Measurements from ENCODE around the gene STK32B.

STK32B gene

DNA sequence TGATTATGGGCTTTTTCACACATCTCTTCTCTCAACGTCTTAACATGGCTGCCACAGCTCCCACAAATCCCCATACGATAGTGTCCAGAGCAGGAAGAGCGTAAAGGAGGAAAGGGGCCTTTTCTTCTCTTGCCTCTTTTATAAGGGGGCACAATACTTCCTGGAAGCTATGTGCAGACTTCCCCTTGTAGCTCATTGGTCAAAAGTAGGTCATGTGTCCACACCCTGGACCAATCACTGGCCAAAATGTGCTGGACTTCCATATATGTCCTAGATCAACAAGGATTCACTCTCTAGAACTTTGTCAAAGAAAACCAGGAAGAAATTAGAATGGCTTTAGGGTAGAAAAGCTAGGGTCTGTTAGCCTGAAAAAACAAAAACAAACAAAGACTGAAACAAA is 26.7 kb downstream of the STK32B start:
- DNase-seq: no peak

DNA sequence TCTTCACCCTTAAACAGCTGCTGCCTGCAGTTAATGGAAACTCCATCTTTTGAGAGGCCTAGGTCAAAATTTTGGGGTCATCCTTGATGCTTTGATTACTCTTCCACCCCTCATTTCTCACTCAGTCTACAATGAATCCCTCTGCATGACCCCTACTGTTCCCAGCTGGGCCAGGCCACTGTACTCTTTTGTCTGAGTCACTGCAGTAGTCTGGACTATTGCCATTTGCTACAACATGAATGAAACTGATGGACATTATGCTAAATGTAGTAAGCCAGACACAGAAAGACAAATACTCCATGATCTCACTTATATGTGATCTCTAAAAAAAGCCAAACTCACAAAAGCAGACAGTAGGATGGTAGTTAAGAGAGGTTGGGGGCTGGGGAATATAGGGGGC is 28.3 kb downstream of the STK32B start:
- DNase-seq: no peak

DNA sequence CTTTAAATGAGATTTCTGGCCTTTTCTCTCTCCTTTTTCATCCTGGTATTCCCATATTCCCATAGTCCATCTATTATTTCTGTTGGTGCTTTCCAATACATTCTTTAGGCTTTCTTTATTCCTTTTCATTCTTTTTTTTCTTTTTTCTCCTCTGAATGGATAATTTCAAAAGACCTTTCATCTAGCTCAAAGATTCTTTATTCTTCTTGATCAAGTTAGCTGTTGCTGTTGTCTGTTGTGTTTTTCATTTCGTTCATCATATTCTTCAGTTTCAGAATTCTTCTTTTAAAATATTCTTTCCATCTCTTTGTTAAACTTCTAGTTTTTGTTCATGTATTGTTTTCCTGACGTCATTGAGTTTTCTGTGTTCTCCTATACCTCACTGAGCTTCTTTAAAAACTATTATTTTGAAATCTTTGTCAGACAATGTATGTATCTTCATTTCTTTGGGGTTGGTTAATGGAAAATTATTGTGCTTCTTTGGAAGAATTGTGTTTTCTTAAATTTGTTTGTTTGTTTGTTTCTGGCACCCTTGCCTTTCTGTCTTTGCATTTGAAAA is 30.2 kb downstream of the STK32B start:
- no peak for DNase-seq

DNA sequence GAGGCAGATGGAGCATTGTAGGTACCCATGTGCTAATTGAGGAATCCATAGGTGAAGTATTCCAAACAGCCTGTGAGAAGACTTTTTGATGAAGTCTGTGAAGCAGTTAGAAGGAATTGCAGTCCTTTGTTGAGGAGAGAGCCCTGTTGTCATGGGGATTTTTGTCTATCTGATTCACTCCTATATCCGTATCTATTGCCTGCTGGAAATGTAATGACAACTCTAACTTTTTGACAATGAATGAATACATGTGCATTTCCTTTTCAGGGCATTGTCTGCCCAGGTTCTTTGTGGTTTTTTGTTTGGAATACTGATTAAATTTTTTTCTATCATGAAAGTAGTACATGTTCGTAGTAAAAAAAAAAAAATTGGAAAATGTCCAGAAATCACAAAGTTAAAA is 31.1 kb downstream of the STK32B start:
- DNase-seq: no peak

DNA sequence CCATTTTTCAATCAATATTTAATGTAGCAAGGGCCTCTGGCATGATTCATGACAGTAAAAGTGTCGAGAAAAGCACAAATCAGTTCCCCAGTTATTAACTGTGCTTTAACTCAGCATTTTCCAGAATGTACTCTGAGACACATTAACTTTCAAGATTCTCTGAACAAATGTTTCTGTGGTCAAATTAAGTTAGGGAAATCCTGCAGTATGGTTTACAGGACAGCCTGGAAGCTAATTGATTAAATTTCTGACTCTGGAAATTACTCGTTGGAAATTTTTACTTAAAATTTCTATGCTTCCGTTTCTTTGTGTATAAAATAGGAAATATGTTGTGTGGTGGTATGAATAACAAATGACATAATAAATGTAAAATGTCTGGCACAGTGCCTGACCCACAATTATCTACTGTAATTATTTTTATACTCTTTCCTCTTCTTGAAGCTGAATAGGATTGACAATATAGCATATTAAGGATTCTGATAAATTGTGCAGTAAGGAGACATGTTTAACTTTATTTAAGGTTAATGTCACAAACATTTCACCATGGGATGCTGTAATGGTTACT is 33.7 kb downstream of the STK32B start:
- no peak for DNase-seq

DNA sequence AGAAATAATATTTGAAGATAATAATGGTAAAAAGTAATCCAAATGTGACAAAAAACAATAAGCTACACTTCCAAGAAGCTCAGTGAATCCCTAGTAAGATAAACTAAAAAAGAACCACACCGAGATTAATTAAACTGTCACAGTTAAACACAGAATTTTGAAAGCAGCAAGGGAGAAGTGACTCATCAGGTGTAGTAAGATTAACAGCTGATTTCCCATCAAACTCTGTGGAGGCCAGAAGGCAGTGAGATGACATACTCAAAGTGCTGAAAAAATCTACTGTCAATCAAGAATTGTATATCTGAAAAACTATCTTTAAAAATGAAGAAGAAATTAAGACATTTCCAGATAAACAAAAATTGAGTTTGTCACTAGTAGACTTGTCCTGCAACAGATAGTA is 35.3 kb downstream of the STK32B start:
- DNase-seq: no peak

DNA sequence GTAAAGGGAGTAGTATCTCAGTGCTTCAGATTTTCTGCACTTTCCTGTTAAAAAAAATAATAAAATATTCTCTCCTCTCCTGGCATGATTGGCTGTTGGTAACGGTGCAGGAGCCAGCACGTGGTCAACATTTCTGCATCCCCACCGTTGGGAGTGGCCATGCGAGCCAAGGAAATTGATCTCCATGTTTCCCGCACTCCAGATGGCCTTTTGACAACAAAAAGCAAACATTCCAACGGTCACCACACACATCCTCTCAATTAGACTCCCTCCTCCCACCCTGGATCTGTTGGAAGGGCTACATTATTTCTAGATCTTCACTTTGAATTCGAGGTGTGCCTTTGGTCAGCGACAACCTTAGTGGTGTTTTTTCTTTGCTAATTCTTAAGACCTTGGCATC is 45.0 kb downstream of the STK32B start:
- no peak for DNase-seq

DNA sequence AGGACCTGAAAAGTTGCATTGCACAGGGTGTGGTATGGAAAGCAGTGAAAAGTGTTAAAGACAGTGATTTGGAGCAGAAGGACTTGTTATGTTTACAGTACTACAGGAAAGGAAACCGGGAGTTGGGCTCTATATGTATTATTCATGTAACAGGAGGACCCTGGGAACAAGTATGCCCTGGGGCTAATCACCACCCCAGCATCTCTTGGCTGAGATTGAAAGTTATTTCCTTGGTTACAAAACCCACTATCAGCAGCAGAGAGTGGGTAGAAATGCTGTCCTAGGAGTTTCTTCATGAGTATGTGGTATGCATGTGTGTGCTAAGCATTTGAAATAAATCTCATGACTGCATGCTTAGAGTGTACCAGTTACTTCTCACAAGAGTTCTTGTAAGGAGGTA is 46.9 kb downstream of the STK32B start:
- DNase-seq: no peak

DNA sequence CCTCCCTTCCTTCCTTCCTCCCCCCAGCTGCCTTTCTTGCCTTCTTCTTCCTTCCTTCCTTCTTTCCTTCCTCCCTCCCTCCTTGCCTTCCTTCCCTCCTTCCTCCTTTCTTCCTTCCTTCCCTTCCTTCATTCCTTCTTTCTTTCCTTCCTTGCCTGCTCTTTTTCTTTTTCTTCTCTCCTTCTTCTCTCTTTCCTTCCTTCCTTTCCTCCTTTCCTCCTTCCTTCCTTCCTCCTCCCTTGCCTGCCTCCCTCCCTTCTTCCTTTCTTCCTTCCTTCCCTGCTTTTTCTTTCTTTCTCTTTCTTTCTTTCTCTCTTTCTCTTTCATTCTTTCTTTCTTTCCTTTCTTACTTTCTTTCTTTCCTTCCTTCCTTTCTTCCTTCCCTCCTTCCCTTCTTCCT is 49.1 kb downstream of the STK32B start:
- no peak for DNase-seq

DNA sequence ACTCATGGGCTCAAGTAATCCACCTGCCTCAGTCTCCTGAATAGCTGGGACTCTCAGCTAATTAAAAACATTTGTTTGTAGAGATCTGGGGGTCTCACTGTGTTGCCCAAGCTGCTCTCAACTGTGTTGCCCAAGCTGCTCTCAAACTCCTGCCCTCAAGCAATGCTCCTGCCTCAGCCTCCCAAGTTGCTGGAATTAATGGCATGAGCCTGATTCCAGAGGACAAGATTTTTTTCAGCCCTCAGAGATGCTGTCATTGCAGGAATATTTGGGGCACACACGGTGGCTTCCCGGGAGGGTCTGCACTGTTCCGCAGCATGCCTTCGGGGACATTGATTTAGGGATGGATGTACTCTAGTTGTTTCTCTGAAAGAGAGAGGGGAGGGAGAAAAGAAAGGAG is 49.7 kb downstream of the STK32B start:
- no peak for DNase-seq

DNA sequence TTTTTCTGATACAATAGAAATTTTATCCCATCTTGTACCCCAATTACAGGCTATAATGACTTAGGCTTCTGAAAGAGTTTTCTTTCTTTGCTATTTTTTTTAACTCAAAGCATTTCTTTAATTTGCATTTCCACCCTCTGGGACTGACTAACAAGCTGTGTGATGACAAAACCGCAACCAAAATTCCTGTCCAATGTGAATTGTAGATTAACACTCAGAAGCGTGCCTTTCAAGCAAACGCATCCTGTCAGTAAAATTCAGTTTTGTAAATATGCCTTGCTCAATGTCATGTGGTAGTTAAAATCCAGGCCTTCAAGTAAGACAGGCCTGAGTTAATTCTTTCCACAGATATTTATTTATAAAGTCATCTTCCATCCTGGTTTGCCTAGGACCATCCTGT is 50.3 kb downstream of the STK32B start:
- DNase-seq: no peak

DNA sequence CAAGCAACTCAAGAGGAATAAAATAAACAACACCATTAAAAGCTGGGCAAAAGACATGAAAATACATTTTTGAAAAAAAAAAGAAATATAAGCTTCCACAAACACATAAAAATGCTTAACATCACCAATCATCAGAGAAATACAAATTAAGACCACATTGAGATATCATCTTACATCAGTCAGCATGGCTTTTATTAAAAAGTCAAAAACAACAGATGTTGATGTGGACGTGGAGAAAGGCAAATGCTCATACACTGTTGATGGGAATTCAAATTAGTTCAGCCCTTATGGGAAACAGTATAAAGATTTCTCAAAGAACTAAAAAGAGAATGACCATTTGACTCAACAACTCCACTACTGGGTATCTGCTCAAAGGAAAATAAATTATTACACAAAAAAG is 59.6 kb downstream of the STK32B start:
- no peak for DNase-seq

DNA sequence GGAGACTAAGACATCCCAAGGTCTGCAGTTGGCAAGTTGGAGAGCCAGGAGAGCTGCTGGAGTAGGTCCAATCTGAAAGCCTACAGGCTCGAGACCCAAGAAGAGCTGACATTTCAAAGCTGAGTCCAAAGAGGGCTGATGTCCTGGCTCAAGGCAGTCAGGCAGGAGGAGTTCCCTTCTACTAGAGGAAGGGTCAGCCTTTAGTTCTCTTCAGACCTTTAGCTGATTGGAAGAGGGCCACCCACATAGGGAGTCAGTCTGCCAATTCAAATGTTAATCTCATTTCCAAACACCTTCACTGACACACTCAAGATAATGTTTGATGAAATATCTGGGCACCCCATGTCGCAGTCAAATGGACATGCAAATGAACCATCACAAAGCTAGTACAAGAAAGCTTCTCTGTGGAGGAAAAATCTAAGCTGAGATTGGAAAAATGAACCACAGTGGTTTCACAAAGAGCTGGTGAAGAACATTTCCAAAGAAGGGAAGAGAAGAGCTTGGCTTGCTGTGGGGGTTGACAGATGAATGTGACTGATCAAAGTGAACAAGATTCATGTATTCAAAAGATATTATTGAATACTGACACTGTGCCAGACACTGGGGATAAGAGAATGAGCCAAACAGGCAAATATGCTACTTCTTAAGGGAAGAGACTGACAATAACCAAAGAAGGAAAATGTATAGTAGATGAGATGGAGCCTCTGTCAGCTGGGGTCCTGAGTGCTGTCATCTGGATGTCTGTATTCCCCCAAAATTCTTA is 61.2 kb downstream of the STK32B start:
- no peak for DNase-seq

DNA sequence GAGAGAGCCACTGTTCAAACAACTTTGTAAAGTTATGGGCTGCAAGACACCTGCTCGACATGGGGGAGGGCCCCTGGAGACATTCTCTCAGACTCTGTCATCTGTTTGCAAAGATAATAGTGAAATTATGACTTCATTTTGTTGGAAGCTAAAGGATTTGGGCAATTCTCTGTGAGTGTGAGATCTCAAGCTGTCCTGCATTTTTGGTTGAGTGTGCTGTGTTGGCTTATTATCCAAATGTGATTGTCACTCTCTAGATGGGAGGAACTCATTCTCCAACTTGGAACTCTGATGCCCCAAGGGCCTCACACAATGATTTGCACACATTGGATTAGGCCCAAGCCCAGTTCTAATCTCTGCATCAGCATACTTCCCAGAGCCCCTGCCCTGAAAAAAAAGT is 63.7 kb downstream of the STK32B start:
- no peak for DNase-seq

DNA sequence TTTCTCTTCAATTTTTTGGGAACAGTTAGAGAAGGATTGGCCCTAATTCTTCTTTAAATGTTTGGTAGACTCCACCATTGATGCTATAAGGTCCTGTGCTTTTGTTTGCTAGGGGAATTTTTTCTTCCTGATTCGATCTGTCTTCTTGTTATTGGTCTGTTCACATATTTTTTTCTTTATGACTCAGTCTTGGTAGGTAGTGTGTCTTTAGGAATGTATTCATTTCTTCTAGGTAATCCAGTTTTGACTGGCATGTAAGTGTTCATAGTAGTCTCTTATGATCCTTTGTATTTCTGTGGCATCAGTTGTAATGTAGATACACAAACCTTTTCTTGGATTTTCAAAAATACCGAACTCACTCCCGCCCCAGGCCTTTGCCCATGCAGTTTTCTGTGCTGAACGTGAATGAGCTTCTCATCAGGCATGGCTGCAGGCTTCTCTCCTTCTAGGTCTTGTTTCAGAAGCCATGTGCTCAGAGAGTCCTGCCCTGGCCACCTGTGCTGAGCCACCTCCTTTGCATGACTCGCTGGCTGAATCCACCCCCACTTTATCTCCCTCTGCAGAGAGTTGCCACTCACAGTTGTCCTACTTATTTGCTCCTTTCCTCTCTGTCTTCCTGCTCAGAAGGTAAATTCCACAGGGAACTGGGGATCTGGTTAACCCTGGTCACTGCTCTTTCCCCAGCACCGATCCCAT is 67.0 kb downstream of the STK32B start:
- DNase-seq: no peak

DNA sequence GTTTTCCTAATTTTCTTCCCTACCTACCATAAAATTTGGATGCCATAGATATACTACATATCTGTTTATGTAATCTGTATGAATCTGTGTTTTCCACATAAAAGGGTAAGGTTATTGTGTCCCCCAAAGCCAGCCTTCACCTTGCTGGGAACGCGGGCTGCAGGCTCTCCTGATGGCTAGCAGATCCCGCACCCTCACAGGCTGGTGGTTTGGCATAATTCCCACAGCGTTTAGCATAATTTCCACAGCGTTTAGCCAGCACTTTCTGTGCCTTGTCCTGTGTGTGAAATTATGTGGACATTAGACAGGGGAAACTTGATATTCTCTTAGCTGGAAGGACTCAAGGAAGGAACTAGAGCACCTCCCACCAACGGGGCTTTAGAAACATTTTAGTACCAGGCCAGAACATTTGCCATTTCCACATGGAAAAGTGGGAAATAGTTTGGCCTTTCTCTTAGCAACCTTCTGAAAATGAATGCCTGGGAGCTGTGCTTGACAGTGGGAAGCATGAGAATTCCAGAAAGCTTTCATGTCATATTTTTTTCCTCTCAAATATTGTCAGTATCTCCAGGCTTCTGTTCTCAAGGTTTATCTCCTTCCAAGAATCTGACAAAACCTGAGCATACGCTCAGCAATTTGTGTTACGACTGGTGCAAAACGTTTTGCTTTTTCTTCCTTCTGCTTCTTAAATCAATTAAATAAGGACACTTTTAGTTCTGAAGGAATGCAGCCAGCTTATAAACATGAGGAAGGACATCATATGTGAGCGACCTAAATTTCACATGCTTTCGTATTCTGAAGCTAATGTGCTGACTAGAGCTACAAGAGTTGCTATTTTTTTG is 67.9 kb downstream of the STK32B start:
- DNase-seq: no peak

DNA sequence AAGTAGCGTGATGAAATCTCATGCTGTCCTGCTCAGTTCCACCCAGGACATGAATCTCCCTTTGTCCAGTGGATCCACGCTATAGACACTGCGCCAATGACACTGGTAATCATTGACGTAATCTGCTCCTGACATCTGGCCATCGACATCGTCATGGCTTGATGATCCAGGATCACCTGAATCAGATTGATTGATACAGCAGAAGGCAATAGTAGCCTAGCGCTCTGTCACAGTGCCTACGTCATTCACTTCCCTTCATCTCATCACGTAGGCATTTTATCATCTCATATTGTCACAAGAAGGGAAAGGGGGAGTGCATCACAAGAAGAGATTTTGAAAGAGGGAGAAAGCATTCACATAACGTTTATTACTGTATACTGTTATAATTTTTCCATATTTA is 68.8 kb downstream of the STK32B start:
- no peak for DNase-seq

DNA sequence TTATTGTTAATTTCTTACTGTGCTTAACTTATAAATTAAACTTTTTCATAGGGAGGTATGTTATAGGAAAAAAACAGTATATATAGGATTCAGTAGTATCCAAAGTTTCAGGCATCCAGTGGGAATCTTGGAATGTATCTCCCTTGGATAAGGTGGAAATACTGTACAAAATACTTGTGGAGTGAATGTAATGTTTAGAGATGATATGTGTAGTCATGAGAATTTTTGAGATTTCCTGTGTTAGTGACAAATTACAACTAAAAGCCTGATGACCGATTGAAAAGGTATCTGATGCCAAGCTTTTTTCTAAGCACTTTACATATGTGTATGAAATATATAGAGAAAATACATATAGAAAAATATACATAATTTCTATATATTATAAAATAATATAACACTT is 69.2 kb downstream of the STK32B start:
- no peak for DNase-seq

DNA sequence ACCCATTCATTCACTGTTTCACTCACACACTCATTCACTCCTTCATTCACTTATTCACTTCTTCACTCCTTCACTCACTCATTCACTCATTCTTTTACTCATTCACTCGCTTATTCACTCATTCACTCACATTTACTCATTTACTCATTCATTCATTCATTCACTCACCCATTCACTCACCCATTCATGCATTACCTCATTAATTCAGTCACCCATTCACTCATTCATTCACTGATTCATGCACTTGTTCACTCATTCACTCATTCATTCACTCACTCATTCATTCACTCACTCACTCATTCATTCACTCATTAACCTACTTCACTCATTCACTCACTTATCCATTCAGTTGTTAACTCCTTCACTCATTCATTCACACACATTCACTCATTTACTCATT is 70.8 kb downstream of the STK32B start:
- no peak for DNase-seq

DNA sequence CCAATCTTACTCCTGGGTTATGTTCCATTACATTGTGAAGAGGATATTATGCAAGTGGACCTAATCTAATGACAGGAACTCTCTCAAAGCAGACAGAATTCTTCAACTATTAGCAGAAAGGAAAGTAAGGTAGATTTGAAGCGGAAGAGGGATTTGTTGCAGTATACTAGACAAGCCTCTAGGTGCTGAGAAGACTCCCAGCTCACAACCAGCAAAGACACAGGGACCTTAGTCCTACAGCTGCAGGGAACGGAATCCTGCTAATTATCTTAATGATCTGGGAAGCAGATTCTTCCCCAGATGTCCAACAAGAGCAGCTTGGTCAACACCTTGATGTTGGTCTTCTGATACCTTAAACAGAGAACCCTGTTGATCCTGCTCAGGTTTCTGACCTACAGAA is 73.6 kb downstream of the STK32B start:
- DNase-seq: no peak

DNA sequence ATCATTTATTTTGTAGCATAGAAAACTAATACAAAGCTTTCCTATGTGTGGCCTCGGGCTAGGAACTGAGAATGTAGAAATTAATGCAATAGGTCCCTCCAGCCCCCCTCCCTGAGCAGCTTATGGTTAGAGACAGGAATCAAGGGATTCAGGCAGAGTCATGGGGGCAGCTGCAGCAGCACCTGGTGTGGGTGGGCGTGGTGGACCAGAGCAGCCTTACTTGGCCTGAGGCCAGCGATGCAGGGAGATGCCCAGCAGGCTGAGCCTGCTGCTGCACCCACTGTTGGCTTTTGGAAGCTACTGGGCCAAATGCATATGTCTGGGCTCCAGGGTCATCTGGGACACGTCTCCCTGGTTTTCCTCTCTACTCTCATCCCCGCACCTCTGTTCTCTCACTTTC is 74.0 kb downstream of the STK32B start:
- DNase-seq: no peak

DNA sequence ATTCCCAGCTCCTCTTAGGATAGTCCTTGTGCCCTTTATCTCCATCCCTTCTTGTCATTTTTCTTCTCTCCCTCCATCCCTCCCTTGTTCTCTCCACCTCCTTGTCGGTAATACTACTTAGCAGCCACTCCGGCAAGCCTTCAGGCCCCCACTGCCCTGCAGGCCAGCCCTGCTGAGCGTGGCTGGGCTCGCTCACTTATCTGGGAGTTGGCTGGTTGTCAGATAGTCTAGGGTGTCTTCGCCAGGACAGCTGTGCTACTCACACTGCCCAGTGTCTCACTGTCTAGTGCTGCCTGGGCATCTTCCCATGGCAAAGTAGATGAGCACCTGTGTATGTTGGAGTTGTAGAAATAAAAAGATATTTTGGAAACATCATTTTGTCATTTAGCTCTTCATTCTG is 75.0 kb downstream of the STK32B start:
- DNase-seq: no peak

DNA sequence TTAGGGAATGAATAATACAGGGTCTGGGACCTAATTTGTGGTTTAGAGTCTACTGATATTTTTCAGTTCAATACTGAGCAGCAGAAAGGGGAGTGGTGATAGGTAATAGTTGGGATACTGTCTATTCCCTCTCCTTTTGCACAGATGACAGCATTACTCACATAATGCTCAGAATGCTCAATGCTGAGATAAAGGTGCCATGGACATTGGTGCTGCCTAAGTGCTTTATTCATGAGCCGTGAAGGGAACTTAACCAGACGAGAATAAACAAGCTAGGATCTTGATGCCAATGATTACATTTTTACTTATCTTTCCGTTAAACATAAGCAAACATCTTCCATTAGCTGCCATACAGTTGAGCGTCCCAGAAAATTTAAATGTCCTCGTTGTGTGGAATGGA is 75.6 kb downstream of the STK32B start:
- DNase-seq: no peak
